GM23248 (cell line): ENCODE measurements around the gene UMAD1. TPM values are rescaled to one million over a fixed set of nuclear protein-coding genes. Genes with fewer than 3 reads are reported as not detected.
A peak's percentile ranks its signal among the peaks of the same experiment; 100 is the strongest.

Experiments used
- DNase-seq: peaks from one replicate; pipeline ENCODE4 v3.0.0-alpha.2; 2015
- H2AFZ ChIP-seq: fragments of 200-600 bp; sonication (generic); 2 replicates; pipeline ENCODE4 v1.6.1; 2016; ENCODE audit warnings: antibody characterized with exemption
- H3F3A ChIP-seq: fragments of 200-600 bp; sonication (generic); 2 replicates; pipeline ENCODE4 v1.6.1; 2016; ENCODE audit warnings: mild to moderate bottlenecking, antibody characterized with exemption, mixed run types; ENCODE audit not compliant: insufficient read depth
- H3K27ac ChIP-seq: fragments of 200-600 bp; sonication (generic); 2 replicates; pipeline ENCODE4 v1.5.1; 2016; ENCODE audit warnings: mild to moderate bottlenecking
- H3K27me3 ChIP-seq: fragments of 200-600 bp; sonication (generic); replicated peaks from 2 replicates; pipeline ENCODE4 v1.6.1; 2016; ENCODE audit warnings: mild to moderate bottlenecking; ENCODE audit not compliant: insufficient read depth
- H3K36me3 ChIP-seq: fragments of 200-600 bp; sonication (generic); 2 replicates; pipeline ENCODE4 v1.6.1; 2016; ENCODE audit warnings: low read depth, mild to moderate bottlenecking
- H3K4me1 ChIP-seq: fragments of 200-600 bp; sonication (generic); 2 replicates; pipeline ENCODE4 v1.6.1; 2016; ENCODE audit warnings: mild to moderate bottlenecking; ENCODE audit not compliant: insufficient read depth
- H3K4me2 ChIP-seq: fragments of 200-600 bp; sonication (generic); one replicate; pipeline ENCODE4 v1.6.1; 2016; ENCODE audit warnings: mild to moderate bottlenecking; ENCODE audit not compliant: unreplicated experiment
- H3K4me3 ChIP-seq: fragments of 200-600 bp; sonication (generic); 2 replicates; pipeline ENCODE4 v1.5.1; 2016; ENCODE audit warnings: mild to moderate bottlenecking
- H3K79me2 ChIP-seq: fragments of 200-600 bp; sonication (generic); 2 replicates; pipeline ENCODE4 v1.6.1; 2016; ENCODE audit warnings: mild to moderate bottlenecking; ENCODE audit not compliant: insufficient read depth
- H3K9ac ChIP-seq: fragments of 200-600 bp; sonication (generic); 2 replicates; pipeline ENCODE4 v1.6.1; 2016; ENCODE audit warnings: mild to moderate bottlenecking
- H3K9me2 ChIP-seq: fragments of 200-600 bp; sonication (generic); 2 replicates; pipeline ENCODE4 v1.6.1; 2016; ENCODE audit warnings: mixed run types, mild to moderate bottlenecking, moderate library complexity; ENCODE audit not compliant: insufficient read depth
- H3K9me3 ChIP-seq: fragments of 200-600 bp; sonication (generic); one replicate; pipeline ENCODE4 v1.6.1; 2017; ENCODE audit warnings: low read depth
- H4K20me1 ChIP-seq: fragments of 200-600 bp; sonication (generic); 2 replicates; pipeline ENCODE4 v1.6.0; 2016; ENCODE audit not compliant: insufficient read depth
- EZH2 ChIP-seq: fragments of 200-600 bp; sonication (generic); IDR thresholded peaks from 2 replicates; pipeline ENCODE4 v1.6.1; 2018; ENCODE audit warnings: antibody characterized with exemption, mild to moderate bottlenecking; ENCODE audit not compliant: insufficient read depth, poor library complexity, severe bottlenecking
- EZH2phosphoT487 ChIP-seq: fragments of 200-600 bp; sonication (generic); IDR thresholded peaks from 2 replicates; pipeline ENCODE4 v1.6.1; 2018; ENCODE audit warnings: antibody characterized with exemption, moderate library complexity, mild to moderate bottlenecking, low read depth; ENCODE audit not compliant: insufficient read depth
- WGBS, 2 experiments: methylation state at CpG; one replicate each; pipeline ENCODE4 v1.1.6; 2015 to 2017; ENCODE audit warnings: low lambda C conversion rate in 2 of 2, low coverage in 1 of 2; ENCODE audit errors: missing lambda C conversion rate in 2 of 2; 5-methylcytosine and 5-hydroxymethylcytosine counted together
- in situ Hi-C: fragments of 300-500 bp; cut with MboI; formaldehyde crosslinking; loops from 2 replicates; pipeline ENCODE4 v1.15.0; 2020
- polyA plus RNA-seq: library from polyadenylated mRNA; unstranded; fragments of >200 nt; fragmentation: Nextera tagmentation; extraction: Ambion mirVana; gene quantifications from 2 replicates; pipeline ENCODE4 v1.2.1, GENCODE V29; 2016
- total RNA-seq: library from RNA; depleted of rRNA; stranded (reverse); fragments of >200 nt; shearing (Covaris generic); gene quantifications from 2 replicates; pipeline ENCODE4 v1.2.3, GENCODE V29; 2014

Gene UMAD1
- total and polyA plus RNA-seq, 2 experiments from 2014 or later: 11.8 to 18.6 TPM

DNA sequence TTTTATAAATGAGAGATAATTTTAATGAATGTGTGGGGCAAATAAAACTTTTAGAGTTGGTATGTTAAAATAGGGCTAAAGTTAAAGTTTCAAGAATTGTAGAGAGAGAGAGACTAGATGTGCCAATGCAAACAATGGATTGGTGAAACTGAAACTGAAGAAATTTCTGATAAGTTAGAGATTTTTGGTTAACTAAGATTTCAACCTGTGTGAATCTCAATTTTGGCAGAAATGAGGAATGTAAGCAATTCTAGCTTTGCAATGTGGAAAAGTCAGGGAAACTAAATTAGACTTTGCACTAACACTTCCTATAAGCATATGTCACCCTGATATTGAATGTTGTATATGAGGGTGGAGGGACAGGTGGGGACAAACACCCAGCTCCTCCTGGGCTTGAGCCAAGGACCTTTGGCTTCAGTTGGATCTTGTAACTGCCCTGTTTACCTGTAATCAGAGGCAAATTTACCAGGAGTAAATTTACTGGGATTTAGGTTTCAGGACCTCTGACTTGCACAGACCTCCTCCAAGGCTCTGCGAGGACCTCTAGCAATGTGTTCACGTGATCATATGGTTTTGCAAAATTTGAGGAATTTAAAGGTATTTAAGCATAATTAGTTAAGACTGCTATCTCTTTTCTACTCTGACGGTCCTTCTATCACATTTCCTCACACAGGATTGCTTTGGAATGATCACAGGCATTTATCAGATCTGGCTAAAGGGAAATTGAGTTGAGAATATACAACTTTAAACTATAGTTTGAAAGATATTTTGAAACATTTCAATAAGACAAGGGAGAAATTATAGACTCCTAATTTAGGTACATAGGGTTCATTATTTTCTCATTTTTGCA lies 110.9 kb downstream of the UMAD1 start:
- no peaks in the 10 kb centered on the region for H3K9me3 ChIP-seq
- no peak overlapping the region for H3K27ac ChIP-seq
- no peak overlapping the region for H3K4me2 ChIP-seq
- H3K36me3 ChIP-seq: no peaks in the 10 kb centered on the region
- H2AFZ ChIP-seq: no peak overlapping the region
- H3K9me2 ChIP-seq: no peaks in the 10 kb centered on the region
- WGBS, 2 experiments: 96 to 97% methylated on average over 3 of the region's 3 CpGs
- H3K79me2 ChIP-seq: no peaks in the 10 kb centered on the region
- no peaks in the 10 kb centered on the region for H4K20me1 ChIP-seq
- H3K4me1 ChIP-seq: no peaks in the 10 kb centered on the region
- no peak for DNase-seq
- in situ Hi-C loops: no loop called here
- TF ChIP-seq EZH2phosphoT487 (no peak), EZH2 (no peak)
- H3K4me3 ChIP-seq: no peak overlapping the region
- H3K9ac ChIP-seq: no peak overlapping the region
- no peaks in the 10 kb centered on the region for H3F3A ChIP-seq
- H3K27me3 ChIP-seq: no peaks in the 10 kb centered on the region

DNA sequence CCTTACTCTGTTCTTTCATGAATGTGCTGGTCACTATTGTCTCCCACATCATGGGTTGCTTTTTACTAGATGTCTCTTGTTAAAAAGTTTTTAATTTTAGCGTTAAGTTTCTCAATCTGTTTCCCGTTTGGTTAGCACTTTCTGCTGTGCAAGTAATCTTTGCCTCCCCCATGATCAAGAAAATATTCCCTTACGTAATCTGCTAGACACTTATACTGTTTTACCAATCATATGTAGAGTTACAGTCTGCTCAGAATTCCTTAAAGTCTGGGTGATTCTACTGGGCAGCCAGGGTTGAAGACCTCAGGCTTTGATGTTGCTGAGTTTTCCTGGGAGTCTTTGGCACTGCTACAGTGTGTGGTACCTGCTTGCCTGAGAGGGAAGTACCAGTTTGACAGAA lies 116.0 kb downstream of the UMAD1 start:
- WGBS, 2 experiments: 88 to 92% methylated on average over 3 of the region's 3 CpGs
- no peak overlapping the region for H2AFZ ChIP-seq
- no peak overlapping the region for H3K27ac ChIP-seq
- no peaks in the 10 kb centered on the region for H3K79me2 ChIP-seq
- H3K4me3 ChIP-seq: no peak overlapping the region
- peaks cover 3% of the 10 kb centered on the region for H3K4me1 ChIP-seq
- no peaks in the 10 kb centered on the region for H3K9me2 ChIP-seq
- peaks cover 3% of the 10 kb centered on the region for H3F3A ChIP-seq
- no peaks in the 10 kb centered on the region for H3K9me3 ChIP-seq
- no peak for DNase-seq
- H4K20me1 ChIP-seq: no peaks in the 10 kb centered on the region
- in situ Hi-C loops: no loop called here
- no peak overlapping the region for H3K4me2 ChIP-seq
- no peaks in the 10 kb centered on the region for H3K27me3 ChIP-seq
- no peak overlapping the region for H3K9ac ChIP-seq
- no peak for TF ChIP-seq EZH2phosphoT487
- no peaks in the 10 kb centered on the region for H3K36me3 ChIP-seq

- peaks cover 13% of the 10 kb centered on the region for H3F3A ChIP-seq
- no peak for DNase-seq
- H3K9ac ChIP-seq: no peak overlapping the region
- no peak overlapping the region for H3K4me3 ChIP-seq
- no peaks in the 10 kb centered on the region for H3K79me2 ChIP-seq
- H3K4me1 ChIP-seq: peaks cover 9% of the 10 kb centered on the region
- 86 to 95% methylated on average over 4 of the region's 4 CpGs for WGBS, 2 experiments
- H3K36me3 ChIP-seq: no peaks in the 10 kb centered on the region
- no peaks in the 10 kb centered on the region for H3K9me2 ChIP-seq
- no peaks in the 10 kb centered on the region for H3K9me3 ChIP-seq
- H3K4me2 ChIP-seq: no peak overlapping the region
- no peak overlapping the region for H2AFZ ChIP-seq
- no peaks in the 10 kb centered on the region for H3K27me3 ChIP-seq
- H3K27ac ChIP-seq: no peak overlapping the region
- TF ChIP-seq EZH2 (no peak), EZH2phosphoT487 (no peak)
- in situ Hi-C loops: no loop called here
- no peaks in the 10 kb centered on the region for H4K20me1 ChIP-seq
Measured at GRCh38 chr7:7757576-7757975, 117.0 kb downstream of the UMAD1 start.

- peak overlapping the region; percentile 85 for H3K4me3 ChIP-seq
- no peak for TF ChIP-seq EZH2
- no peak for TF ChIP-seq EZH2phosphoT487
Measured at GRCh38 chr7:7761340-7761973, 120.9 kb downstream of the UMAD1 start.

More at GRCh38 chr7:7761340-7761973, 120.9 kb downstream of the UMAD1 start:
- H3K27ac ChIP-seq: peak overlapping the region; percentile 58
- peak; percentile 74 for DNase-seq
- H3K9ac ChIP-seq: peak overlapping the region; percentile 72
- H3K9me3 ChIP-seq: no peaks in the 10 kb centered on the region
- H4K20me1 ChIP-seq: no peaks in the 10 kb centered on the region
- H3F3A ChIP-seq: peaks cover 16% of the 10 kb centered on the region
- H3K27me3 ChIP-seq: no peaks in the 10 kb centered on the region
- peak overlapping the region; percentile 98 for H3K4me2 ChIP-seq
- peaks cover 12% of the 10 kb centered on the region for H3K4me1 ChIP-seq
- in situ Hi-C loops: no loop called here
- no peaks in the 10 kb centered on the region for H3K9me2 ChIP-seq
- peak overlapping the region; percentile 85 for H2AFZ ChIP-seq
- no peaks in the 10 kb centered on the region for H3K36me3 ChIP-seq
- WGBS, 2 experiments: 10 to 16% methylated on average over 5 of the region's 5 CpGs
- no peaks in the 10 kb centered on the region for H3K79me2 ChIP-seq
